H1 (cell line): Measurements from ENCODE around the gene LYL1. TPM values are rescaled to one million over a fixed set of nuclear protein-coding genes. Genes with fewer than 3 reads are reported as not detected.

Source experiments
- TAF7 ChIP-seq: optimal IDR thresholded peaks from 2 replicates; pipeline ENCODE3; 2011; ENCODE audit warnings: low read depth, mild to moderate bottlenecking, inconsistent platforms, low read length, moderate library complexity, borderline replicate concordance
- polyA plus RNA-seq, 7 experiments: library from polyadenylated mRNA; depleted of rRNA in 3 of 7; stranded (reverse) in 5 of 7; unstranded in 2 of 7; fragments of >200 nt in 5 of 7; fragments of 200-250 nt in 2 of 7; gene quantifications; 1 replicate in 5 of 7; 2 replicates in 1 of 7; 4 replicates in 1 of 7; pipeline versions ENCODE4 v1.2.1 to v1.2.3, GENCODE V29; 2011 to 2013; ENCODE audit warnings: missing spikeins in 2 of 7, mixed read lengths in 2 of 7
- total RNA-seq: library from RNA; stranded (reverse); fragmentation: NEBNext Ultra II Directional; extraction: Animal tissue kit (Norgen Biotek cat#: 25700); gene quantifications from 2 replicates; pipeline ENCODE4 v1.2.1, GENCODE V29; 2021

The LYL1 gene
- total and polyA plus RNA-seq, 2 of the 8 experiments (the other 6 are each of a cell fraction or from before 2014, with no cell fraction given) = 0.58 to 0.76 TPM

- TF ChIP-seq TAF7 = no peak
Measured at GRCh38 chr19:13079542-13079986, 23.1 kb downstream of the LYL1 start (continued).
